Measurements from ENCODE around the gene SH3RF3.

GRCh38 chr2:109144721-109145120 is 15.7 kb downstream of the SH3RF3 start:
- no peak for TF ChIP-seq CTCF (IDR thresholded peaks at IDR 0.05 in 2 of 3, conservative IDR thresholded peaks at IDR 0.05 in 1 of 3; ENCODE audit: control insufficient read depth in 2 of 3, extremely low read depth in 1 of 3, insufficient read depth in 1 of 3, low read depth in 3 of 3, low read length in 3 of 3)
- TF ChIP-seq BCL3 (IDR thresholded peaks at IDR 0.05; ENCODE audit: borderline replicate concordance, insufficient read depth, low read depth, low read length, poor library complexity, severe bottlenecking): no peak
- no peak for TF ChIP-seq POLR2A (IDR thresholded peaks at IDR 0.05; ENCODE audit: low read depth, low read length)

Measured in GM12878 (cell line).